Activated CD4-positive, CD25-positive, alpha-beta regulatory T cell treated with anti-CD3 and anti-CD28 coated beads, Interleukin-2, amount 50 U/mL, for 72 hours (primary cell): ENCODE measurements around the gene IMPA2.
"Not testable (repeated sequence)": the region's sequence is repeated elsewhere in the genome, so short reads cannot be mapped to it uniquely, and the experiment has no call there.

Source experiments
- DNase-seq: peaks from one replicate; pipeline ENCODE4 v3.0.0; 2021

The IMPA2 gene

DNA sequence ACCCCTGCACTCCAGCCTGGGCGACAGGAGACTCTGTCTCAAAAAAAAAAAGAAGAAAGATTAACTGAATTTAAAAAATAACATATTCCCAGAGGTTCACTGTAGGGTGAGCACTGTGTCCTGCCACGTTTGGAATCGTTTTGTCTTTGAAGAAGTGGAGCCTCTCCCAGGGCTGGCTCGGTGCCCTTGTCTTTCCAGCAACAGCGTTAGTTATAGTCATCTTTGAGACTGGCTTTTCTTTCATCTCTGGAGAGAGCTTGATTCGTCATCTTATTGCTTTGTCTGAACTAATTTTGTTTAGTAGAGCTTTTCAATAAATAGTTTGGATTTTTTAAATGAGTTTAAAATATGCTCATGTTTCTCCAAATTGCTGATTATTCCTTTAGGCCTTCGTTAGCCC lies 50.5 kb downstream of the IMPA2 start:
- no peak for DNase-seq

DNA sequence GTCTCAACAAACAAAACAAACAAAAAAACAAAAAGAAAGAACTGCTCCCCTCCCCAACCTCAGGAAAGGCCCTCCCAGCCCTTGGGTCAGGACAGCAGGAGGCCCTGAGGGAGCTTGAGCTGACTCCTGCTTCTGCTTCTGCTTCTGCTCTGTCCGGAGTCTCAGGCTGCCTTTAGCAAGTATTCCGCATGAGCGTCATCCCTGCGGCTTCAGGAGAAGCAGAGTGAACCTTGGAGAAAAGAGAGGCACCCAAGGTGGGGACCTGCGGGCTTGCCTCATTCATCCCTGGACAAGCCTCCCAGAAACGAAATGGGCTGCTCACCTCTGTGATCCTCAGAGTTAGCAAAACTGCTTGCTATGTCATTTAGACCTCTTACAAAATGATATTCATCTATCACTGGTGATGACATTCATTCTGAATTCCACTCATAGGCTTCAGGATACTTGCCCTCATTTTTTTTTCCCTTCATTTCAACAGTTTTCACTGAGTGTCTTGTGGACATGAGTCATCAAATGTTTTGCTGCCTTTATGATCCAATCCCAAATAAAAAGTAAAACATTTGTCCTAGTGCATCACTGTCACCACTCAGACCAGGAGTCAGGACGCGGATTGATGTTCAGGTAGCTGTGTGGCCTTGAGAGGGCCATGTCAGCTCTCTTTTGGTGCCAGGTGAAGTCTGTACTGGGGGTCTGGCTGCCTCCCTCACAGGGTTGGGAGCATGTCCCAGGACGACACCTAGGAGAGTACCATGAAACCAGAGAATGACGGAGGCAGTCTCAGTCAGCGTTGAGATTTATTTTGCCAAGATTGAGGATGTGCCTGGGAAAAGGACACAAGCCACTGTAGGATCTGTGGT lies 51.7 kb downstream of the IMPA2 start:
- DNase-seq: no peak

DNA sequence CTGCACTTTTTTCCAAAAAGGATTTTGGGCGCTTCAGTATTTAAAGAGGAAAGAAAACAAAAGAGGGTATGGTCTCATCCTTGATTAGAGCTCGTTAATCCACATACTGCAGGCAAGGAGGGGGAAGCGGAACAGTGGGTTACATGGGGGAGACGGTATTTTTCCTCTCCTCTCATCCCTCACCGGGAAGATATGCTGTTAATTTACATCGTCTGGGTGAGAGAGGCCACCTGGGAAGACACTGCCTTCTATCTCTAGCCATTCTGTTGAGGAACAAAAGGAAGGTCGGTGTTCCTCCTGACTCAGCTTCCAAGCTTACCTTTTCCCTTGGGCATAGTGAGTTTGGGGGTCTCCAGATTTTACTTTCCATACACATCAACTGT lies 52.3 kb downstream of the IMPA2 start:
- DNase-seq: no peak

DNA sequence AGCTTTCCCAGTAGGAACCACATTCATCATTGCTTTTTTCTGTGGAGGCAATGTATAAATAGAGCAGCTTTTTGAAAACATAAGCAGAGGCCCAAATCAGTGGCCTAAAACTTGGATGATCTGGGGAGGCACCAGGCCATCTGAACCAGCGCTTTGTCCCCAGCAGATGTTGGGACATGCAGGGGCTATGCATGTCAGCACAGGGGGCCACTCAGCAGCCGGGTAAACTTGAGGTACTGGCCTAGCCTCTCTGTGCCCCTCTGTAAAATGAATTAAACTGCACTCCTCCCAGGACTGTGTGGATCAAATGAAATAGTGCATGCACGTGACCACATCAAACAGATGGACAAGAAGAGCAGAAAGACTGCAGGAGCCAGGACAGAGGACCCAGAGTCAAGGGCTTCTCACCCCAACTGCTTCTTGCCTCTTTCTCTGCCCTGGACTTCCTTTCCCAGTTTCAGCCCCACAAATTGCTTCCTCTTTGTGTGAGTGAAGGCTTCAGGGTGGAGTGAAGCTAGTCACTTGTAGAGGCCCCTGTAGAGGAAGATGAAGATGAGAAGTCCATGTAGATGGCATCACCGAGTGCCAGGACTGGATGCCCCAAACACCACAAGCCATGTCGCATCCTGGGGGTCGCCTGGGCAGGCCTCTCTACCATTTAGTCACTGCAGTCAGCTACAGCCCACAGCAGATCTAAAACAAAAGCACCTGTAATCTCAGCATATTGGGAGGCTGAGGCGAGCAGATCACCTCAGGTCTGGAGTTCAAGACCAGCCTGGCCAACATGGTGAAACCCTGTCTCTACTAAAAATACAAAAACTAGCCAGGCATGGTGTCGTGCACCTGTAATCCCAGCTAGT lies 53.2 kb downstream of the IMPA2 start:
- no peak for DNase-seq

DNA sequence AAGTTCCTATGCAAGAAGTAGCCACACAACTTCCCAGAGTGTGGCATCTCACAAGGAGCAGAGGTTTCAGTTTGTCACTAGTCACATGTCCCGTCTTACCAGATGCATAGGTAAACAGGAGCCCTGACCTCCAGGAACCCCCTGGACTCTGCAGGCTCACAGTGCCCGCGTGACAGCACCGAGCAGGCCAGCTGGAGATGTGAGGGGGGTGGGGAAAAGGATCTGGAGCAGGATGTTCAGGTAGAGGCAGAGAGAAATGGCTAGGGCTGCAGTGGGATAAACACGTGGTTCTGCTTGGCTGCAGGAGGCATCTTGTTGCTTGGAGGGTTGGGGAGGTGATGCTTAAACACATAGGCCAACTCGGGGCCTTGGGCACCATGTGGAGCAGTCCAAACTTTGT lies 54.2 kb downstream of the IMPA2 start:
- DNase-seq: no peak

DNA sequence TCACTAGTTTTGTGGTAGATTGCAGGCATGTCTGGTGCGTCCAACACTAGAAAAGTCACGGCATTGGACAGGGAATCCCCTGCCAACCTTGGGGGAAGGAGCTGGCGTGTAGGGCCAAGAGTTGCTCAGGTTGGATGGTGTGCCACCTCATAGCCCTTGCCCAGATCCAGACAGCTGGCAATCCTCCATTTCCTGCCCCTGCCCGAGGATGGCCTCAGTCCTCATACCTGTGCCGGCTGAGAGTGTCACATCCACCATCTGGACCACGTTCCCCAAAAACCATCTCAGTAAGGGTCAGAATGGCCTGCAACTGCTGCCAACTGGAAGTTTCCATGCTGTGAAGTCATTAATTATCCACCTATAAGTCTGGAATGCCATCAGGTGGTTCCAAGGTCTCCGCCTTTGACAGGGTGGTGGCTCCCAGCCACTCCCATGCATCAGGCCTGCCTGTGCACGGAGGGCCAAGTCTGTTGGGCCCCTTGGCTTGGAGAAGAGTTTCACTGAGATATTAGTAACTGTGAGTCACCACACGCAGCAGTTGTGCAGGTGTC lies 55.0 kb downstream of the IMPA2 start:
- DNase-seq: no peak

DNA sequence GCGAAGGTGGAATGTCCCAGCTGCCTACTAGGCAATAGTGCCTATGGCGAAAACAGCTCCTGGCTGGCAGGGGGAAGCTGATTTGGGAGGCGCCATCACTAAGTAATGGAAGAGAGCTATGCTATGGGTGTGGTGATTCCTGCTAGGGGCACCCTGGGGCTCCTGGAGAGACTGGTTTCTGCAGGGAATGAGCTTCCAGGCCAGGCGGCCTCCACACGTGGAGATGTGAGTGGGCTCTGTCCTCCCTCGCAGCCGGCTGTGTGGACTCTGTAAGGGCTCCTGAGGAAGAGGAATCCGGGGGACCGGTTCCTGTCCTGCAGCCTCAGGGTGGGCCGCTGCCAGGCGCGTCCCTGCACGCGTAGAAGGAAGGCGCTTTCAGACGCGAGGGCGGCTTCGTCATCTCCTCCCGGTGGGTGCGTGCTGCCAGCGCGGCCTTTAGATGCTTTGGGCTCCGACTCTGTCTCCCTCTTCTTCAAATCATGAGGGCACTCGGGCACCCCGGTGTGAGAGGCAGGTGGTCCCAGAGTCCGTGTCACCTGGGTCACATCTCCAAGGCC lies 56.9 kb downstream of the IMPA2 start:
- no peak for DNase-seq

DNA sequence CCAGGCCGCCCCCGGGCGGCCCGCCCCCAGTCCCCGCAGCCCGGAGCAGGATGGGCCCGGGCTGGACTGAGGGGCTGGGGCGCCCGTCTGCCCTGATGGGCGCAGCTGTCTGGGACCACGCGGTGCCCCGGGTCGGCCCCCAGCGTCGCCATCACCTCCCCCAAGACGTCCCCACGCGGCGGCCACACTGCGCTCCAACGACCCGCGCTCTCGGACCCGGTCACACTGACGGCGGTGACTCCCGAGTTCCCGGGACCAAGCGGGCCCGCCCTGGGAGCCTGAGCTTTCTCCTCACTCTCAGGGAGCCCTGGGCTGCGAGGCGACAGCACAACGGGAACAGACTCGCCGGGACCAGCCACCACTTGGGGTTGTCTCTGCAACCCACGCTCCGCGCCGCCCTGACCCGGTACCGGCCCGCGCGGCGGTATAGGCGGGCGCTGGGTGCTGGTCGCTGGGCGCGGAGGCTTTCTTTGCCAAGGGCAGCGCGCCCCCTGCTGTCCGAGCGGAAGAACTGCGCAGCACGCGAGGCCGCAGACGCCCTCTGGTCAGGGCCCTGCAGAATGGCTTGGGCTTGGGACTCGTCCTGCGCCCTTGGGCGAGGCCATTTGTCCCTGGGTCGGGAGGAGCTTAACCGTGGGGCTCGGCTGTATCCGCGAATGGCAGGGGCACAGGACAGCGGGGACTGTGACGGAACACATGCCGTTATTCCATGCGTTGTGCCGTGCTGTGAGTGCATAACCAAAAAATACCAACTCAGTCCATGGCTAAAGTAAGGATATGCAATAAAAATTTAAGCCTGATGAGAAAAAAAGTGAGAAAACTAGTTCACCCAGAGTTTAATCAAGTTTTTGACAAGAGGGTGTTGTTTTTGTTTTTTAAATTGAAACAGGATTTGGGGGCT lies 57.6 kb downstream of the IMPA2 start:
- DNase-seq: peak; percentile 83

DNA sequence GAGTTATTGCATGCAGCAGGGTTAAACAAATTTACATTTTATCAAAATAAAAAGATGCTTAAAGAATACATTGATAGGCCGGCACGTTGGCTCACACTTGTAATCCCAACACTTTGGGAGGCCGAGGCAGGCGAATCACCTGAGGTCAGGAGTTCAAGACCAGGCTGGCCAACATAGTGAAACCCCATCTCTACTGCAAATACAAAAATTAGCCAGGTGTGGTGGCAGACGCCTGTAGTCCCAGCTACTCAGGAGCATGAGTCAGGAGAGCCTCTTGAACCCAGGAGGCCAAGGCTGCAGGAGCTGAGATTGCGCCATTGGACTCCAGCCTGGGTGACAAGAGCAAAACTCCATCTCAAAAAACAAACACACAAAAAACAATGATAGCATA lies 58.2 kb downstream of the IMPA2 start:
- DNase-seq: not testable (repeated sequence)

DNA sequence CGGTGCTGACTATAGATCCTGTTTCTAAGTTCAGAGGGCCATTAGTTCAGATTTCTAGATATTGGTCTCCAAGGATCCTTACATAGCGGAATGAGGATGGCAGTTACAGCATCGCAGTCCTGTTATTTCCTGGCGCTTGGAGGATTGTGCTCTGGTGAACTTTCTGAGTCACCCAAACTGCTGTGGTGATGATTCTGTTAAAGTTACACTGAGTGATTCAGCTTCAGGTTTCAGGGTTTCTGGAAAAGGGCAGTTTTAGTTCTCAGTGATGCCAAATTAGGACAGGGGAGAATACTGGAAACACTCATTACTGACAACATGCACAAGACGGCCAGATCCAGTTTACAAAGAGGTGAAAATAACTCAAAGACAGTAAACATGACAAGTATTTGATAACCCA lies 60.3 kb downstream of the IMPA2 start:
- DNase-seq: no peak

DNA sequence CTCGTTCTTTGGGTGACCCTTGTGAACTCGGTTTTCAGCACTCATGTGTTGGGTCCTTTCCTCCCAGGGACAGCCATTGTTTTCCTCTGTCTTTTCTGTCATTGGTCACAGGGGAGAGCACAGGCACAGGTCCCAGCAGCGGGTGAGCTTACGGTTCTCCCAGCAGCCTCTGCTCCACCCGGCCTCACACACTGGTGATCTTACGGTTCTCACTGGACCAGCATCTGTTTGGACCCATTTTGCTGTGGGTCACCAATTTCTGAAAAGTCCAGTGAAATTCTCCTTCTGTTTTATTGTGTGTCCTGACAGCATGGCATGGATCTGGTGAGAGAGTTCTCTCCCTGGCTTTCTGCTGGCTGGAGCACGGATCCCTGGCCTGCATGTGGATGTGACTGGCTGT lies 62.5 kb downstream of the IMPA2 start:
- no peak for DNase-seq

DNA sequence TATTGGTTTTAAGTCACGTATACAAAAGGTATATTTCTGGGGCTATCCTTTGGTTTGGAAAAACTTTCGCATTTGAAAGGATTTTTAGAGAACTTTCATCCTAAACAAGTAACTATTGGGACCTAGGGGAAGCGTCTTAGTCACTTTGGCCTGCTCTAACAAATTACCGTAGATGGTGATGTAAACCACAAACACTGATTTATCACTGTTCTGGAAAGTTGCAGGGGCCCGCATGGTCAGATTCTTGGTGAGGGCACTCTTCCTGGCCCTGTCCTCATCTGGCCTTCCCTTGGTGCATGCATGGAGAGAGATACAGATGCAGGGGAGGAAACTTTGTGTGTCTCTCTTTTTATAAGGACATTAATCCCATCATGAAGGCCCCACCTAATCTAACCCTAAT lies 63.3 kb downstream of the IMPA2 start:
- DNase-seq: no peak

DNA sequence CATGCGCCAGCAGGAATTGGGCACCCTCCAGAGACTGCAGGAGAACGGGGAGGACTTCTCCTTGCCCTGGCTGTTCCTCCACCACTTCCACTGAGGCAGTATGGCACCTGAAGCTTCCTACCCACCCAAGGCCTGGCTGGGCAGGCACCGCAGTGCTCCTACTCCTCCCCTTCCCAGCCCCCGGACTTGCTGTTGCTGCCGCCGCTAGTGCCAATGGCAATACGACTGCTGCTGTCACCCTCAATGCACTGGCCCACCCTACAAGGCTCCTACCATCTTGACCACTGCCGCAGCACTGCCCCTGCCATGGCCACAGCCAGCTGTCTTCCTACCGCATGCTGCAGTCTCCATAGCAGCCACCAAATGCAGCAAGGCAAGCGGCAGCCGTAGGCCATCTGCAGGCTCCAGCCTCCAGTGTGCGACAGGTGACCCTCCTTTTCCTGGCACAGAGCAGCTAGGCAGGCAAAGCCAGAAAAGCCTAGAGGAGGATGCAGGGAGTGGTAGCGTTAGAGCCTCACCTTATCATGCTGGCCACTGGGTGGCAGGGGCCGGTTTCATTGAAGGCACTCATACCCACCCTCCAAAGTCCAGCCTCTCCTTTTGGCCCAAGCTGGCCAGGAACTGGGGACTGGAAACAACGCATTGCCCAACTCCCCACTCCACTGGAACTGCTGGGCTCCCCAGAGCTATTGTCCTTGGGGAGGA lies 64.9 kb downstream of the IMPA2 start:
- DNase-seq: no peak

DNA sequence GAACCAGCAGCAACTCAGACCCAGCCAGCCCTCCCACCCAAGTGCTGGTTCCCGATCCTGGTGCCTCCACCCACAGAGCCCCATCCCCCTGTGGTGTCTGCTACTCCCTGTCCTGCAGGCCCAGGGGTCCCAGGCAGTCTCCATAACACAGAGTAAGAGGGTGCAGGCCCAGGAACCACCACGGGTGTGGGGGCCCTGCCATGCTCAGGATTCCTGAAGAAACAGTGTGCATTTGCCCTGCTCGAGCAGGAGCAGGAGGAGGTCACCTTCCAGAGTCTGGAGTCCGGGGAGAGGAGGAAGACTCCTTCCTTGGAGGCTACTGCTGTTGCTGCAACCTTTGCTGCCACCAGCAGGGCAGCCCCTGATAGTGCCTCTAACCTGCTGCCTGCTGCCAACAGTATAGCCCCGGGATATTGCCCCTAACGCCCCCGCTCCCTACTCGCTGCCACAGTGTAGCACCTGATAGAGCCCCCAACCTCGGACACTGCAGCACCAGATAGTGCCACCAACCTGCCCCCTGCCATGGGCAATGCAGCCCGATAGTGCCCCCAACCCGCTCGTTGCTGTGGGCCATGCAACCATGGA lies 65.5 kb downstream of the IMPA2 start:
- DNase-seq: no peak

DNA sequence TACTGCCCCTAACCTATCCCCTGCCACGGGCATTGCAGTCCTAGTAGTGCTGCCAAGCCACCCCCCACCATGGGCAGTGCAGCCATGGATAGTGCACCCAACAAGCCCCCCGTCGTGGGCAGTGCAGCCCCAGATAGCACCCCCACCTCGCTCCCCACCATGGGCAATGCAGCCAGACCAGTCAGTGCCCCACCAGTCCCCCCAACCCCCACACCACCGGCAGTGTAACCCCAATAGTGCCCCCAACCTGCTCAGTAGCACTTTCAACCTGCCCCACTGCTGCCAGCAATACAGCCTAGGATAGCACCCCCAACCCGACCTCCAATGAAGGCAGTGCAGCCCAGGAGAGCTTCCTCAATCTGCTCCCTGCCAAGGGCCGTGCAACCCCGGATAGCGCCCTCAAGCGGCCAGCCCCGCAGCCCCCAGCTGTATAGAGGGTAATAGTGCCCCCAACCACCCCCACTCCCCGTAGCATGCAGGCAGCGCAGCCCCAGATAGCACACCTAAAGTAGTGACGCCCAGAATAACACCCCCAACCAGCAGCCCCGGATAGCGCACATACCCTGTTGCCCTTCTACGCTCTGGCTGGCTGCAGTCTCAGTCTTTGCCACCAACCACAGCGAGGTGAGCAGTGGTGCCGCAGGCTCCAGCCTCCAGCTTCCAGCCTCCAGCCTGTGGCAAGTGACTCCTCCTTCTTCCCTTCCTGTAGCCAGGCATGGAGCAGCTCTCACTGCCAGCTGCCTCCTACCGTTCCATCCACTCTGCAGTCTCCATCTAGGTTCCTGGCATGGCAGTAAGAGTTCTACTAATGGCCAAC lies 66.9 kb downstream of the IMPA2 start:
- no peak for DNase-seq

DNA sequence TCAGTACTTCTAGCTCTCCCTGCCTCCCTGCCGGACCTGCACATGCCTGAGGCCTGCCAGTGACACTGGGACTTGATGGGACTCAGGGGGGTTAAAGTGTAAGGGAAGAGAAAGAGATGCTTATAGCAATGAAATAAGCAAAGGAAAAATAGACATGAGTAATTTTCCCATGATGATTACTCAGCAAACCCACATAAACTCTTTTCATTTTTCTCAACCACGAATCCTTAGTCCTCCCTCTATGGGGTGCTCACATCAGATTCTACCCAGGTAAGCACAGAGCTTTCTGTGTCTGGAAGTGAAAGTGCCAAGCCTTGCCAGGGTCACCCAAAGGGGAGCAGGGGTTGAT lies 67.5 kb downstream of the IMPA2 start:
- no peak for DNase-seq

DNA sequence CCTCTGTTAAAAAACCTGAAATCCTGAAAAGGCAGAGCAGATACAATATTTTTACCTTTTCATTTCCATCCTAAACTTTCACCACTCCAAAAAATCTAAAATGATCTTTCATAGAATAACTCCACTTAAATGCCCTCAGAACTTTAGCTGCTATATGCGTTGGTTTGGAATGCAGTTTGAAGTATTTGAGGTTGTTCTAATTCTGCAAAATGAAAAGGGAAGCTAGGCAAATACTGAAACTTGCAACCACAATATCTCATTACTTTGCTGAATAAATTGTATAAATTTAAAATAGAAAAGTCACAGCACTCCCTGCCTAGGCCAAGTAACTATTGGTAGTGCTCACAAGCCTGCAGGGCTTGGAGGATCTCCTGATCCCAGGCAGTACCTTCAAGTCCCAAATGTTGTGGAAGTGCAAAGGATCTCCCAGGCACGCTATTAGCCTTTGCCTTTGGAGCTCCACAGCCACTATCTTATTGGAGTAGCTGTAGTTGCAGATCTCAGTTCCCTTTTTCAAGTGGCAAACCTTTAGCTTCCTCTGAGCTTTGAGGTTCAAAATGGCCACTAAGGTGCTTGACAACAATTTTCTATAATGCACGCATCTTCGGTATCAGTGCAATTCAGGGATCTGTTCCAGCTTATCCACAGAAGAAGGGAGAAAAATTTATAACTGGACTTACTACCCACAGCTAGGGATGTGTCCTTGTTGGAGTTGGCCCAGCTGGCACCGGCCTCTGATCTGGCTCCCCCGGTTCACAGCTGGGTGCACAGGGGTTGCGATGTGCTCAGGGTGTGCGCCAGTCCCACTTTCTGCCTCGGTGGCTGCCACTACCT lies 68.9 kb downstream of the IMPA2 start:
- no peak for DNase-seq

DNA sequence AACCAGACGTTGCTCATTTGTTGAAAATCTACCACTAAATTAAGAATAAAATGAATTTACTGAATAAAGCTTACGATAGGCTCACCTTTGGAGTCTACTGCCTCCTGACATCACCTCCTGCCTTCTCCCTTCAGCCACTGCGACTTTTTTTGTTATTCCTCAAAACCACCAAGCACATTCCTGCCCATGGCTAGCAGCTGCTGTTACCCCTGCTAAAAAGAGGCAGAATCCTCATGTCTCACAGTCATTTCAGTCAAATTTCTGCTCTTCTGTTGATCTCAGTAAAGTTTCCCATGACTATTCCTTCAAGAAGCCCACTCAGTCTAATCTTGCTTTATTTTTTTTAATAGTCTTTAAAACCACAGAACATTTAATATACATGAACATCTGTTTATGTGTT lies 71.6 kb downstream of the IMPA2 start:
- DNase-seq: no peak

DNA sequence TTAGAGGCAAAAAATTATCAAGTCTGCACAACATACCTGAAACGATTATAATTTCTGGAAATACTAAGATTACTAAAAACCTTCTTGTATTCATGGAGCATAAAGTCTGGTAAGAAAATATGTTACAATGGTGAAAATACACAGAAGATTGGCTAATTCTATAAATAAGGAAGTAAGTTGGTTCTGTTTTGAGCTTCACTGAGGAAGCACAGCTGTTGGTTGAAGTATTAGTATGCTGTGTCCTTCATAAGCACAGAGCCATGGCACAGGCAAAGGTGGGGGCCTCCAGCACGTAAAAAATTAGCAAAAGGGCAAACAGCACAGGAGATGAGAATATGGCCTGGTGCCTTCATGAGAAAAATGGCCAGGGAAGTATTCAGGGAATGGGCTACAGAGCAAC lies 72.0 kb downstream of the IMPA2 start:
- DNase-seq: no peak
